Activated T-cell treated with anti-CD3 and anti-CD28 coated beads for 48 hours (primary cell): ENCODE data around the gene ARHGAP26.

Source experiments
- DNase-seq: peaks from one replicate; pipeline ENCODE4 v3.0.0-alpha.2; 2020; ENCODE audit warnings: low read depth

ARHGAP26 gene

DNA sequence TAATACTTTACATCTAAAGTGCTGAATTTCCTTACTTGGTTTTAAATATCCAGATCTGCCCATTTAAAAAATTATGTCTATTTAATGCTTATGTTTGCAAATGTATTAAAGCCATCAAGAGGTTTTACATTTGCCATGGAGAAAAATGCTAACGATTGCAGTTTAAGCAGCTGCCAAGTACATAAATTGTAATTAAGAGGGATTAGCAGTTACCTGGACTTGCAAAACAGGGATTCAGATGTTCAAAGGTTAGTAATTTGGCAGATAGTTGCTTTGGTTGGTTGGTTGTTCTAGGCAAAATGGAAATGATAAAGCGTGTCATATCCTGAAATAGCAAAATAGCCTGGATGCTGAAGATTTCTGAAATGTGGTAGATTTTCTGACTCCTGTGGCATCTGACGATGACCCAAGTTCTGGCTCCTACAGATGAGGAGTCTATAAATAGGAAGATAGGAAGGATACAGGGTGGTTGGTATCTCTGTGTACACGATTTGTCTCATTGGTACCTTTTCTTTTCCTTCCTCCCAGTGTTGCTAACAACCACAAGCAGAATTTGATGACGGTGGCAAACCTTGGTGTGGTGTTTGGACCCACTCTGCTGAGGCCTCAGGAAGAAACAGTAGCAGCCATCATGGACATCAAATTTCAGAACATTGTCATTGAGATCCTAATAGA lies 350.4 kb downstream of the ARHGAP26 start:
- no peak for DNase-seq

DNA sequence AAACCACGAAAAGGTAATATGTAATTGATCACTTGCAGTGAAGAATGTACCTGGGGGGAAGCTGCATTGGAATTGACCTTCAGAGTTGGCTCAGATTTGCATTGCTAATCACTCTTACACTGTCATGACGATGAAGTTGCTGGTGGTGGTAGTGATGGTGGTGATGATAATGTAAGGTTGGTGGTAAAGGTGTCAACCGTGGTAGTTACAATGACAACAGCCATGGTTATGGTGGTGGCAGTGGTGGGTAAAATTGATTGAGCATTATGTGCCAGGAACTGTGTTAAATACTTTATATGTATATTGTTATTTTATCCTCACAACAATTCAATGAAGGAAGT lies 350.9 kb downstream of the ARHGAP26 start:
- no peak for DNase-seq

DNA sequence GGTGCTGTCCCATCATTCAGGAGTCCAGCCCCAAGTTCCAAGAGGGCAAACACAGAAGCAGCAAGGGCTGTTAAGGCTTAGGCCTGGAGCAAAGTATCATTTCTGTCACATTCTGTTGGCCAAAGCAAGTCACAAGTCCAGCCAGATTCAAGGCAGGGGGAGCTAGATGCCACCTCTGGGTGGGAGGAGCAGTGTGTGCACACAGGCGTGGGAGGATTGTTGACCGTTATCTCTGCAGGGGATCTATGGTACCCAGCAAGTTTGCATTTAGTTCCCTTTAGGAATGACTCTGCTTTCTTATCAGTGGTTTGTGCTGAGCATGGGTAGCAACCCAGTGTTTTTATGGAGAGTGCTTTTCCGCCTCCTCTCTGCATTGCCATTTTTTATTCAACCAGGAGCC lies 354.4 kb downstream of the ARHGAP26 start:
- DNase-seq: no peak

DNA sequence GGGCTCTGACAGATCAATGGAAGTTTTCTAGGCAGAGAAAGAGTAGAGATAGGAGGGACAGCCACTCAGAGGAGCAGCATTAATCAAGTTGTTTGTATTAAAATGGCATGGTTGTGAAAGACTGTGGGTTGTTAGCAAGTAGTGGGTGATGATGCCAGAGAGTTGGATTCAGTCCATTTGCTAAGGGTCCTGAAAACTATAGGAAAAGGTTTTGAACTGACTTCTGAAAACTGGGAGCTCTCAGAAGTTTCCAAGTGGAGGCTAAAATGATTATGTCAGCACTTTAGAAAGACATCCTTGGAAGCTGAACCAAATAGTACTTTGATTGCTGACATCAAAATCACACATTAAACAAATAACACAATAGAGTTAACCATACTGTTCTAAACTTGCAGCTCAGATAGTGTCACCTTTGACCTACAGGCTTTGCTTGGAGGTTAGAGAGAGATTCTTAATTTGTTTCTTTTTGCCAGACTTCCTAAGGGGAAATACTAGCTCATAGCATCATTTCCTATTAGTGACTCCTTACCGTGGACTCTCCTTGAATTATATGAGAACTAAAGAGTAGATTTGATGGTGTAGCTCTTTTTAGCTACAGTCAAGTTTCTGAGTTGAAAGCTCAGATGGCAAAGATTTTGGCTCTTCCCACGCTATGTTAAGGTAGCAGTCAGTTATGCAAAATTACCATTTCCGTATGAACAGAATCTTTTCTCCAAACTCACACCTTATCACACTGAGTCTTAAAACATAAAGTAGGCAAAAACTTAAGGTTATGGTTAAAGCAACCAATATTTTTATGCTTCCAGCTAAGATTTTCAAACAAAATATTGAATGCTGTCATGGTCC lies 356.2 kb downstream of the ARHGAP26 start:
- DNase-seq: no peak

DNA sequence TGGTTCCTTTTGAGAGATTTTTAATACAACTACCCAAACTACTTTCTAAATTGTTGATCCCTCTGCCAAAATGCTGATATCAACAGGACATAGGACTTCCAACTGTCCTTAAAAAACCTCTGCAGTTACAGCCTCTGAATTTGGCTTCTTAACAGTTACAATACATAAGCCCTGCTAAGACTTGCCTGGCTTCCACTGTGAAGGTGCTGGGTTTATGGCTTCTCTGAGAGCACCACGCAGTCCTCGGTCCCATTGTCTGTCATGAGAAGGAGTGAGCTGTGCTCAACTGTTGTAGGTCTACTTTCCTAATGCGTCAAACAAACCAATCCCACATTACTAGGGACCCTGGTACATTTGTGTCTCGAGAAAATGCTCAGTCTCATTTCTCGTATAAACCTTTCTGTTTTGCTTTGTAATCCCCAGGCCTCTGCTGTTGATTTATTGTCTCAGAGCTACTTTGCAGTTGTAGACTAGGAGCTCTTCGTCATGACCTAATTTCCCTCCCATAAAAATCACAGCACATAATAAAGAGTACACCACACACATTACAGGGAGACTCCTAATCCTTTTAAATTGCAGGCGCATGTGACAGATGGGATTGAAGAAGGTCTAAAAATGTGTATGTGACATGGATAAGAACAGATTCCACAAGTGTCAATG lies 358.4 kb downstream of the ARHGAP26 start:
- DNase-seq: no peak

DNA sequence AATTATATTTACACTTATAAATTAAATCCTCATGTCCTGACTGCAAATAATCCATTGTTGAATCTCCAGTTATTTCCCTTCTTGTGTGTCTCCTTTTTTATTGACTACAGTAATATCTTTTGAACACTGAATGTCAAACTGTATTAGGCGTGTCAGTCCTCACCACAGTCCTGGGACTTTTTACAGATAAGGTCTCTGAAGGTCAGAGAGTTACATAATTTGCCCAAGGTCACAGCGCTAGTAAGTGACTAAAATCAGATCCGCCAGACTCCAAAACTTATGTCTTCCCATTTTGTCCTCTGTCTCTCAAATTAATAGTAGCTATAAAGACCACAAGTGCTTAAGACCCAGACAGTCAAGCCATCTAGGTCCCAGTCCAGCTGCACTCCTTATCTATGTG lies 359.0 kb downstream of the ARHGAP26 start:
- no peak for DNase-seq

DNA sequence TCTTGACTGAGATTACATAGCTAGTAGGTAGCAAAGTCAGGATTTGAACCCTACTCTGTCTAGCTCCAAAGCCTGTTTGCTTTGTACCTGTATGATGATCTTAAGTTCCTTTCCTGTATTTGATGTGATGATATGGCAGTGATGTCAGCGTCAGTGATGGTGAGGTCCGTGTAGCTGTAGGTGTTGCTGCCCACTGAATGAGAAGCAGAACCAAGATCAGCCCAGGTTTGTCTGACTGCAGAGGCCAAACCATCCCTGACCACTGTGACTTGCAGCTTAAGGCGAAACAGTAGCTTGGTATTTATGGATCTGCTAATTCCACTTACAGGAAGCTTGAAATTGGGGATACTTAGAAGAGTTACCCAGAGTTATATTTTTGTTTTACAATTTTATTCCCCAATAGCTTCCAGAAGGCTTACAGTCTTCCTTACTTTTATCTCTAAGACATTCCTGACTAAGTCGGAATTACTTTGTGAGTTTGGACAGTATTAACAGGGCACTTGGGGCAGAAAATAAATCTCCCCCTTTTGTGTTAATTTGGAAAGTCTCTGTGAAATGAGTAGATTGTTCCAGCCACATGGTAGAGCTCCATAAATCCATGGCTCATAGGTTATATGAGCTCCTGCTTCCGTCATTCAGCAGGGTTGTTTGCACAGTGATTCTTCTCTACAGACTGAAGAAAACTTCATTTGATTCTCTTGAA lies 359.9 kb downstream of the ARHGAP26 start:
- DNase-seq: no peak

DNA sequence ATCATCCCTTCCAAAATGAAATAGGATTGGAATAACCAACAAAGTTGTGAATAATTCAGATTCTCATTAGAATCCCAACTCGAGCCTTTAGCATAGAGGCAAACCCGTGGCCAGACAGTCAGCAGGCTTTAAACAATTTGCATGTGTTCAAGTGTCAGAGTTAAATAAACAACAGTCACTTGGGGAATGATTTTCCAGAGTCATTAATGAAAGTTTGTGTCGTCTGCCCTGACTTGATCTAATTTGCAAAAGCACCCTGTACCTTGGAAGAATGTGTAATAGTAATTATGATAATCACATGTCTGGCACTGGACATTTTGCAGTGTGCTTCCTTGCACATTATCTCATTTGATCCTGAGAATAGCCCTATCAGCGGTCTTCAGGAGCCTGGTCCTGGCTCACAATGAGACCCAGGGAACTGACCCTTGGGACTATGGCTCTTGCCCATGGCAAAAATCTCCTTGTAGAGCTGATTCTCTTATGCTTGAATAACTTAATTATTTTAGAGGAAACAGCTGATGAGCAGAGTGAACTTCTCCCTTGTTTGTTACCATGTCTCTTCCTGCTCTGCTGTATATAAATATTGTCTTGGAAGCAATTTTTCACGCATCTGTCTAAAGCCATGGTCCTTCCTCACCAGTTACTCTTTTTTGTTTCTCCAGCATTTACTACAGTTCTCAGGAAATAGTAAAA lies 360.6 kb downstream of the ARHGAP26 start:
- DNase-seq: no peak

DNA sequence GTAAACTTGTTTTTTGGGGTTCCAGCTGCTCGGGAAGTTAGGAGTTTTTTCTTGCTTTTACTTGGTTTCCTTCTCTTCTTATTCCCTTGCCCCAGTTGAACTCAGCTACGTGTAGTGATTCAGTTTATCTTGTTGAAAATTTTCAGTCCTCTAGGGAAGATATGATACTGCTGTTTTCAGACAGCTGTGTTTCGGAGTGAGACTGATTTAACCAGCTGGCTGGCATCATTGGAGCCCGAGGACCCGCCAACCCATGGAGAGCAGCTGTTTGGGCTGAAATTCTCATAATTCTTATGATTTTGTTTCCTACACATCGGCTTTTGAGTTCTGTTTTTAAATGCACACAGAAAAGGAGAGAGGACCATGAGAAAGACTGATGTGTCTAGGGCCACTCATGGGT lies 361.8 kb downstream of the ARHGAP26 start:
- no peak for DNase-seq

DNA sequence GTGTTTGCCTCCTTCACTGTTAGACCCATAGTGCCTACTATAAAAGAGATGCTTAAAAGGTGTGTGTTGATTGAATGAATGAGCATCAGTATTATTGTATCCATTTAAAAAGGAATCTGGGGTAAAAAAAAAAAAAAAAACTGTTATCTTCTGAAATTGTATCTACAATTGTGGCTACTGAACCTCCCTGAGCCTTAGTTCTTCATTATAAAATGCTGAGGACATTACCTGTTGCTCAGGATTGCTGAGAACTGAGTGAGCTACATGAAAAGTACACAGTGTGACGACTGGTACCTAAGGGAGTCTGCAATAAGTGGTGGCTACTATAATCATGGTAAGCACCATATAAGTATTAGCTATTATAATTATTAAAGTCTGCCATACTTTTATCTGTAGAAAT lies 362.6 kb downstream of the ARHGAP26 start:
- DNase-seq: no peak

DNA sequence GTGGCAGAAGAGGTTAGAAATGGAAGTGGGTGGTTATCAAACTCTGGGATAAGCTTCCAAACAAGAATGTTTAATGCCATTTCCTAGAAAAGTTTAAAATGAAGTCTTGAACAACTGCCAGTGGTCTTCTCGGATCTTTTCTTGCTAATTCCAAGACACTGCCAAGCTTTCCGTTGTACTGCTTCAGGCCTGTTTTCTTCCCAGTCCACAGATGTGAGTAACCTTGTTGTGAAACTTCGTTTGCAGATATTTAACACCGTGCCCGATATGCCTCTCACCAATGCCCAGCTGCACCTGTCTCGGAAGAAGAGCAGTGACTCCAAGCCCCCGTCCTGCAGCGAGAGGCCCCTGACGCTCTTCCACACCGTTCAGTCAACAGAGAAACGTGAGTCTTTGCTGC lies 363.5 kb downstream of the ARHGAP26 start:
- no peak for DNase-seq

DNA sequence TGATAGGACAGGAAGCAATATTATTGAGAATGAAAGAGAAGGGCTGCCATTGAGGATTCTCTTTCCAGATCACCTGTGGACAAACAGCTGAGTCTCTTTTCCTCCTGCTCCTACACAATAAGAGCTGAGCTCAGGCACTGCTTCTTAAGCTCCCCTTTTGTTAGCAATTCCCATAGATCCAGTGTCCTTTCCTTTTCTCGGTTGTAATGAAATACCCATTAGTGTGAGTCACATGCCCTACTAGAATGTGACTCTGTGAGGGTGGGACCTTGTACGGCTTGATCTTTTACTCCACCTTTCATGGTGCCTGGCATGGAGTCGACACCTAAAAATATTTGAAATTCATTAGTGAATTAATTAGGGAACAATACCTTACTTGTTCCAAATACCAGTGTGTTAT lies 364.1 kb downstream of the ARHGAP26 start:
- DNase-seq: no peak

DNA sequence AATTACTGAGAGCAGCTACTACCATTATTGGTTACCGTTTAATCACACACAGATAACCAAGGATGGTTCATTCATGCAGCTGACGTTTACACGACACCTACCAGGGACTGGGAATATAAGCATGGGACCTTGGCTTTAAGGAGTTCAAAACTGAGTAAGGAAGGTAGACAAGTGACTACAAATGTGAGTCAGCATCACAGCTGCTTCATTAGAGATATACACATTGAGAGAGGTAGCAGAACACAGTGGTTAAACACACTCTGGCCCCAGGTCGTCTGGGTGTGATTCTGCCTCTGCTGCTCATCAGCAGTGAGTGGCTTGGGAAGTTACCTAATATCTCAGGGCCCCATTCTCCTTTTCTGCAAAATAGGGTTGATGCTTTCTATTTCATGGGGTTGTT lies 364.7 kb downstream of the ARHGAP26 start:
- DNase-seq: no peak

DNA sequence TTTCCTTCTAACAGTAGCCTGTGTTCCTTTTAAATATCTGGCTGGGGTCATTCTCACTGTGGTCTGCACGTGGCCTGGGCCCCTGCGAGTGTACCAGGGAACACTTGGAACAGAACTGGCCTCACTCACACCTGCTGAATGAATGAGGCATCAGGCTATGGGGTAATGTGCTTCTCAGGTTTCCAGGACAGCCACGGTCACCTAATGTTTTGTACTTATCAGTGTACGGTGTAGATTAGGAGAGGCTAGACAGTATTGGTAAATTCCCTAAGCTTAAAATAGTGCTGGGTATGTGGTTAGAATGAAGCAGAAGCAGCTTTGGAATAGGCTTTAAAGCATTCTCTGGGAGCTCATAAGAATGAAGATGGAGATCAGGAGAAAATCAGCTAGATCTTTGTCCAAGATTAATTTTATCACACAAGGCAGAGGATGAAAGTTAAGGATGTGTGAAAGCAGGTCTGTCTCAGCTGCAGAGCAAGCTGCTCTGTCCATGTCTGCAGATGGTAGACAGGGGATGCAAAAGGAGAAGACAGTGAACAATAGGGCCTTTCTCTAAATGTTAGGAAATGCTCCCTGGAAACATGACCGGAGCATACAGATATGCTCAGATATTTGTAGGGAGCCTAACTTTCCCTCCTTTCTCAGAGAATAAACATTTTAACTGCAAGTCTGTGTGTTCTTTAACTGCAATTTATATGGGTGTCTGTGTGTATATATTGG lies 365.8 kb downstream of the ARHGAP26 start:
- no peak for DNase-seq

DNA sequence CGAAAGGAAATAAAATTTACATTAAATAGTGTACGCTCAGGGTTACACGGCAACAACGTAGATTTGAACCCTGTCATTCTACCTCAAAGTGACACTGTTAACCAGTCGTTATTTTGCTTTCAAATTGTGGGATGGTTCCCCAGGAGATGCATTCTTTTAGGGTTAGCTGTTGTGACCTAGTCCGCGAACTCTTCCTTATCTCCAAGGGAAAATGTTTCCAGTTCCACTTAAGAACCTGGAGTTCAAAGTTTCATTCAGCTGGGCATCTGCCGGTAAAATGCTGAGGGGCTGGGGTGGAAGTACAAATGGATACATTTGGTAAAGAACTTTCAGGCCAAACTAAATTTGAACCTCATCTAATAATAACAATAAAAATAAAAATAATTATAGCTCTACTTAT lies 368.7 kb downstream of the ARHGAP26 start:
- no peak for DNase-seq

DNA sequence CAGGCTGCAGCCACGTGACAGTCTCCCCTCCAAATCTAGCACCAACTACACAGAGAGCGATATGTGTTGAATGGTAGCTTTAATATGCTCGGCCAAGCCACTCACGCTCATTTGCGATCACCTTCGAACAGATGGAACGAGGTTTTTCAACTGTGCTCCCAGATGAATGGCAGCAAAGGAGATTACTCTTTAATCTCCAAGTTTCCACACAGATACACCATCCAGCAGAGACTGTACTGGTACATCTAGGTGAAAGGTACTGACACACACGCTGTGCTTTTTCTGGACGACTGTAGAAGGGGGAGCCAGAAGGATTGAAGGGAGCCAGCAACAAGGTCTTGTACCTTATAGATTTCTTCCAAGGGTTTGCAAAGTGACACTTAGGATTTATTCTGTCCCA lies 369.4 kb downstream of the ARHGAP26 start:
- no peak for DNase-seq

DNA sequence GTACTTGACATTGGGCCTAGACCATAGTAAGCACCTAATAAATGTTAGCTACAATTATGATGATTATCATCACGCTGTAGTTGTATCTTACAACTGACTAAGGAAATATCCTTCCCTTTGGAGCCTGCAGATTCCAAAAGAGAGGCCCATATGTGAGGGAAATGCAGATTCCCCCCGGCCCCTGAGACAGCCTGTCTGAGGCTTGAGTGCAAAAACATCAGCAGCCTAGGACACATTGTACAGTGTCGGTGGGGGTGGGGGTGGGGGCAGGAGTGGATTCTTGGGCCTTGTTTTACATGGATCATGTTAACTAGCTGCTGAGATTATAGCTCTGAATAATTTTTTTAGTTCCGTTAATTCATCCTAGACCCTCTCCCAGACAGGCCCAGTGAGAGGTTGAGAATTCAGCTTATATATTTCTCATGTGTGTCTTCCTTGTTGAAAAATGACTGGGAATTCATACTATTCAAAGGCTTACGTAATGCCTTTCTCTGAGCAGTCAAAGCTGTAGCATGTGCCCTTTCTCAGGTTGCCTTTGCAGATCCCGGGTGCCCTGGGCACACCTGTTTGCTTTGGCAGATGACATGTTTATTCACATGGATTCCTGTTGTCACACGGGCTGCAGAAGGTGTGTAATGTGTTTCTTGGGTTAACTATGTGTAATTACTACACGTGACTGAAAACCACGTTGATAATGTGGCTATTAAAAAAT lies 370.5 kb downstream of the ARHGAP26 start:
- no peak for DNase-seq

DNA sequence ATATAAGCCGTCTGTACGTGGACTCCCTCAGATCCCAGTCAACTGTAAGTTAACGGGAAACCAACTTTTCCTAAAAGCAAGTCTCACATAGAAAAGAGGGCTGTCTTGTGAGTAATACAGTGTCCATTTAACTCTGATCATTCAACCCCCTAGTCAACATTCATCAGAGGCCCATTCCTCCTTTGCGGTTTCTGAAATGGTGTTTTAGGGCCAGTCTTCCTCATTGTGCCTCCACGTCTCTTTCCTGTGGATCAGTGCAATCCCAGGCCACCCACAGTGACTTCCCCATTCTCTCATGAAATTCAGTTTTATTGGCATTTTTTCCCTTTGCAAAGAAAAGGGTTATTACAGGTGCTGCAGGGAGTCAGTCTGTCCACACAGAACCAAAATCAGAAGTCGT lies 371.5 kb downstream of the ARHGAP26 start:
- DNase-seq: no peak

DNA sequence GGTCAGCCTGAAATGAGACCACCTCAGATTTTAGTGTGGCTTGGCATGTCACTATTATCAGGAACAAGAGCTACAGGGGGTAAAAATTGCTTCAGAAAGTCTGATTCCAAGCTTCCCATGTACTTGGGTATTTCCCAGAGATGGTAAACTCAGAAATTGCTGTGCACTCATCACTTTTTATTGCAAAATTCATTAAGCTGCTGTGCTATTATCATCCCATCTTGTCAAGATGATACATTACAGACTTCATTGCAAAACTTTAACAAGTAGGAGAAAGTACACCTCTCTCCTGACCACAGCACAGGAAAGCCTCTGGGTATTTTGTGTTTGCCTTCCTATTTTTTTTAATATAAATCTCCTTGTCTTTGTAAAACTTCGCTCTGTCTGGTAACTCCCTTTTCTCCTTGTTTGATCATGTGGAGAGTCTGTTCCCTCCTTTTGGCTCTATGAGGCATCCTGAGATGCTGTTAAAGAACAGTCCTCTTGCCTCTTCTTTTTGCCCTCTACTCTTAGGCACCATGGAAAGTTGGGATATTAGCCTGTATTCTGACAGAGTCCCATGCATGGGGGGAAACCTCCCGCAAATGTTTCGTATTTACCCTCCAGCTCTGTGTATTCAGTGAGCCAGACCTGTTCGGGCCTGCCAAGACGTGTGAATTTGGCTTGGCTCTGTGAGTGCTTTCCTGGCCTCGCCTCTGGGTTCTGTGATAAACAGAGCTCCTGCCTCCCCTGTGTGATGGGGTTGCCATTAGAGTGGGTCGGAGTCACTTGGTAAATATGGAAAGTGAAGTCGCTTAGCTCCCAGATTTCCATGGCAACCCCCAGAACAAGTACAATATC lies 372.6 kb downstream of the ARHGAP26 start:
- DNase-seq: no peak

DNA sequence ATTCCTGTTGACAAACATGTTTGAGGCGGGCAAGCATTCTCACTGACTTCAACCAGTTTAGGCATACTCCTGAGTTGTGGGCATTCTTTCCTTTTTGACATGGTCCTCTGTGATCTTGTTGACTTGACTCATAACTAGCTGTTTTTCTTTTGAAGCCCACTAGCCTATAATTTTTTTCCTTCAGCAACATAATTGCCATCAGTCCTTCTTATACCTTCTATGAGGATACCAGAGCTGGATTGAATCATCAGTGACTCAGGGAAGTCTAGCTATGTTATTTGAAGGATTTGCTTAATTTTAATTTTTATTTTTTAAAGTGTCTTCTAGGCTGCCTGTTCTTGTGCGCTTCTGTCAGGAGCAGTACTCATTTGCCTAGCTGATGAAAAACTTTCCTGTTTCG lies 373.8 kb downstream of the ARHGAP26 start:
- no peak for DNase-seq
